Measurements from ENCODE around the gene DSN1.

The DSN1 gene

DNA sequence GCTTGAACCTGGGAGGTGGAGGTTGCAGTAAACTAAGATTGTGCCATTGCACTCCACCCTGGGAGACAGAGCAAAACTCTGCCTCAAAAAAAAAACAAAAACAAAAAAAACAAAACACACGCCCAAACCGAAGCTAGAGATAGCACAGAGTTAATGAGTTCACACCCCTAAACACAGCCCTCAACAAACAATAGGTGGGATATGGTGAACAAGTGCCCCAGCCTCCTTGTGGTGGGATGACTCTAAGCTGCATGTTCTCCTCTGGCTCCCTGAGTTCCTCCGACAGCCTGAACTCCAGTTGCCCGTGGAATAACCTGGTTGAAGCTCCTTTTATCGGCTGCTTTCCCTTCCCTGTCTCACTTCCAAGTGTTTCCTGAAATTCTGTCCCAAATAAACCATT is 22.1 kb upstream of the DSN1 start:
- no peak for DNase-seq (ENCODE audit: low spot score)

DNA sequence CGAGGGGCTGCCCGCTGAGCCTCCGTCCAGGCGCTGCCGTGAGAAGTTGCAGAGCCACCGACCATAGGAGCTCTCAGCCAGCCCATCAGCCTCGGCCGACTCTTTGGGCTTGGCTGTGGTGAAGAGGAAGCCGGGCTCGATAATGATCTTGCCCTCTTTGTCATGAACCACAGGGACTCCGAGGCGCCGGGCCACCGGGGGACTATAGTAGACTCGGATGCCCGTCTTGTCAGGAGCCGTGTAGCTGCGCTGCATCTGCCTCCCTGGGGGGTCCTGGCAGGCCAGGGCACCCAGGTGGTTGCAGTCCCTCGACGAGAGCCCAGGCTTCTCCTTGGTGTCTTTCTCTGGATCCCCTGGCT is 20.5 kb upstream of the DSN1 start:
- DNase-seq (ENCODE audit: low spot score): no peak

DNA sequence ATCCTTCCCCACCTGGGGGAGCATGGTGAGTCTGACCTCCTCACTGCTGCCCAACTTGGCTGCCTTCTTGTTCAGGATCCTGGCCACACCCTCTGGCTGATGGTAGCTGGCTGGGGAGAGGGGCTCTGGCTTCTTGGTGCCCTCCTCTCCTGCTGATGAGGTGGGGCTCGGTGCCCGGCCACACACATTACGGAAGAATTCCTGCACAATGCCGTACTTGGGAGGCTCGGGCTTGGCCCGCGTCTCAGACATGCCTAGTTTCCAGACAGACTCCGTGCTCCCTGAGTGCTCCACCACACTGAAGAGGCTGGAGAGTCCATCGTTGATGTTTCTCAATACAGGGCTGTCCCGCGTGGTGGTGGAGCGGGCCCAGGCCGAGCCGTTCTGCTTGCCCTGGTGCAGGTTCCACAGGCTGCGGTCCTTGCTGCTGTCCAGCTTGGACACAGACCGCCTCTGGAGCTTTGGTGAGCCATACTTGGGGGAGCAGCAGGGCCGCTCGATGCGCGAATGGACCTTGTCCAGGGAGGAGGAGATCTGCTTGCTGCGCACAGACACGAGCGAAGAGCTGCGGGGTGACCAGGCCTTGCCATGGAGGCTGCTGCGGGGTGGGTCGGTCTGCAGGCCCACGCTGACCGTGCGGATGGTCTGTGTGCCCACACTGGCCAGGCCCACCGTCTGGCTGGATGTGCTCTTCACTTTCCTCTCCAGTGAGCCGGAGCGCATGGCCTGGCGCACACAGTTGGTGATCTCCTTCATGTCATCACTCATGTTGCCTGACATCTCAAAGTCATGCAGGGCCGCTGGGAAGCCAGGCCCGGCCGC is 19.9 kb upstream of the DSN1 start:
- no peak for DNase-seq (ENCODE audit: low spot score)

DNA sequence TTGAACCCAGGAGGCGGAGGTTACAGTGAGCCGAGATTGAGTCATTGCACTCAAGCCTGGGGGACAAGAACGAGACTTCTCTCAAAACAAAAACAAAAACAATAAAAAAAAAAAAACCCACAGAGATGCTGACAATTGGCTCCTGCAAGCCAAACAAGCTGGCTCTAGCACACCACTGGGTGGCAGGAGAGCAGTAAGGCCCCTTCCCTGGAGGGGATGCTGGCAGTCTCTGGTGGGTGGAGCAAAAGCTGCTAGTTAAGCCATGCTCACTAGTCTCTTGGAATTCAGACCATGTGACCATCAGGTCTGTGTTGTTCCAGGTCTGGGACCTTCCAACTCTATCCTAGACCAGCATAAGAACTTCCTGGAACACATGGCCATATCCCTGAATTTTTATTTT is 18.9 kb upstream of the DSN1 start:
- DNase-seq (ENCODE audit: low spot score): no peak

DNA sequence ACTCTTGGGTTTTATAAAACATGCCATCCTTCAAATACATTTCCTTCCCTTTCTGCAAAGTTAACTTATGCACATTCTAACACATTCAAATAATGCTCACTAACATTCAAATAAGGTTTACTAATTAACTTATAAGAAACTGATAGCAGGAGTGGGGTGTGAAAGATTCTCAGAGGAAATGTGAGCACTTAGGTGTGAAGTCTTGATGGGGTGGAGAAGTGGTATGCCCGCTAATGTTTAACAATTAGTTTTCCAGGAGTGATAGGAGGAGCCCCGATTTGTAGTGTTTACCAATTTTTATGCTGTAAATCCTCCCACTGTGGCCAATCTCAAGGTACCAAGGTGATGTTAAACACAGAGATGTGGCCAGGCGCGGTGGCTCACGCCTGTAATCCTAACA is 18.3 kb upstream of the DSN1 start:
- DNase-seq (ENCODE audit: low spot score): no peak

DNA sequence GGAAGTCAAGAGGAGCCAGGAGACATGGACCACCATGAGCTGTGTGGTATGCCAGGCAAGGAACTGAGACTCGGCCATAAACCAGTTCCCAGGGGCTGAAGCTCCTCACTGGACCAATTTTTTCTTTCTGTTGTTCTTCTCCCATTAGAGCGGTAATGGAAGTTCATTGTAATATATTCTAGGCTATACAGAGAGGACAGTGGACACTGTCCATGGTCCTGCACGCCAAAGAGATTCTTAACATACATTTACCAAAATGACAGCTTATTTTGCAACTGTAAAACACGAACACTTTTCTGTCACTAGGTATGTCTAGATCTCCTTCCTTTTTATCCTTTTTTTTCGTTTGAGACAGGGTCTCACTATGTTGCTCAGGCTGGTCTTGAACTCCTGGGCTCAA is 13.1 kb upstream of the DSN1 start:
- DNase-seq (ENCODE audit: low spot score): no peak

DNA sequence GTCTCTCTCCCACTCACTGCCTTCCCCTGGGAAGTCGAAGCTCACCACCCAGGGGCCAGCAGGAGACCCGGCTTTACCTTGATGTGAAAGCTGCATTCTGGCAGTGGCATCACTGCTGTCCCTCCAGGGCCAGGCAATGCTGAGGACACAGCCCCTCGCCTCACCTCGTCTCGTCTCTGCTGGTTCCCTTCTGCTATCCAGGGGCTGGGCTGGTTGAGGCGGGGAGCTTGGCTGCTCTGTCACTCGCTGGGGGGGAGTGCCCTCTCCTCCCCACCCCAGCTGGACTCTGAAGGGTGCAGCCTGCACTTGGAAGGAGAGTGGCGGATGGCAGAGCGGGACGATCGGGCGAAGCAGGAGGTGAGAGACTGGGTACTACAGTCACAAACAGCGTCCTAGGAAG is 12.7 kb upstream of the DSN1 start:
- no peak for DNase-seq (ENCODE audit: low spot score)

DNA sequence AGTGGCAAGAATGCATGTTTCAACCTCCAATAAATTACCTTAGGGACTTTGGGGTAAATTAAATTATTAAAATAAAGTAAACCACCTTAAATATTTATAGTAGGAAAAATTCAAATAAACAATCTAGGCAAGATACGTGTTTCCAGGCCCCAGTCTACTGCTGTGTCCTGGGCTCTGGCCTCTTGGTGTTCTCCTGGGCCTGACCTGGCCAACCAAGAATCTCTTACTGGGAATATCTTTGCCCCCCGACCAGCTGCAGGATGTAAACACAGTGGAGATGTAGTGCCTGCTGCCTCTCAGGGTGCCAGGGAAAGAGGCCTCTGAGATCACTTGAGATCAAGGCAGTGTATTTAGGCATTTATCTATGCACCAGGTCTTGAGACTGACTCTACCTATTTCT is 11.7 kb upstream of the DSN1 start:
- no peak for DNase-seq (ENCODE audit: low spot score)

DNA sequence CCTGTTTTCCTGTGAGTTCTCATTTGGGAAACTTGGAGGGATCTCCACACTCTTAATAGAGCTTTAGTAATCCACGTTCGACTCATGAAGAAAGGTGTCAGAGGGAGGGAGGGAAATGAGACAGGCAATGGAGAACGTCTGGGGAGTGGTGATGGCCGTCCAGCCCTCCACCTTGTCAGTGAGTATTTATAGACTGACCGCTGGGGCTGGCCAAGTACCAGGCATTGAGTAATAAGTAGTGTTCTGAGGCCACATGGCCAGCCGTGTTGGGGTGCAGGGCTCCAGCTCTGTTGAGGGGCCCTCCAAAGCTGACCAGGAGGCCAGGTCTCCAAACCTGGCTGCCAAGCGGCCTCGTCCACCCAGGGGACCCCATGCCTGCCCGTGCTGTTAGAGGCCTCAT is 11.3 kb upstream of the DSN1 start:
- DNase-seq (ENCODE audit: low spot score): no peak

DNA sequence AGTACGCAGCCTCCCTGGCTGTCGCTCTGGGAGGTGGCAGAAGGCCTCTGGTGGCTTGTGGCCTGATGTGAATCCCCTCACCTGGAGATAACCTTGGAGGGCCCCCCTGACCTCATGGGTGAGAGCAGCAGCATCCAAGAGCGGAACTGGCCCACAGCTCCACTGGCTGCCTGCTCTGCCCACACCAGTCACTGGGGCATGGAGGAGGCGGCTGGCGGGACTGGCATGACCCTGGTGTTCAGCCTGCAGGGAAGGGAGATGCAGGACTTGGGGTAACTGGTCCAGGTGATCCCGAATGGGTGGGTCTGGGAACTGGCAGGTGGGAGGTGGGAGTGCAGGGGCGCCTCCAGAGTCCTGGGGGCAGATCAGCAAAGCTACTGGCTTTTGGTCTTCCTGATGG is 10.6 kb upstream of the DSN1 start:
- DNase-seq (ENCODE audit: low spot score): no peak

DNA sequence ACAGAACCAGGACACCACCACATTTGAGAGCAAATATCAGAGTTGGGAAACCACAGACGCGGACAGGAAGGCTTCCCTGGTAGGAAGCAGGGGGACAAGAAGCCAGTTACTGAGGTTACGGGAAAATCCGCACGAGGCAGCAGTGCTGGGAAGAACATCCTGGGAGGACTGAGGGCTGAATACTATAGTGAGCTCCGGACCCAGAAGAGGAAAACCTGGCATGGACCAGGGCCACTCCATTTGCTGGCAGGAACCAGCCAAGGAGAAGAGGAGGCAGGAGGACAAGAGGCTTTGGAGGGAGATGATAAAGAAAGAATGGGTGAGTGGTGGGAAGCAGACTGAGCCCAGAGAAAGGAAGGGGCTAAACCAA is 6.1 kb upstream of the DSN1 start:
- DNase-seq (ENCODE audit: low spot score): no peak

DNA sequence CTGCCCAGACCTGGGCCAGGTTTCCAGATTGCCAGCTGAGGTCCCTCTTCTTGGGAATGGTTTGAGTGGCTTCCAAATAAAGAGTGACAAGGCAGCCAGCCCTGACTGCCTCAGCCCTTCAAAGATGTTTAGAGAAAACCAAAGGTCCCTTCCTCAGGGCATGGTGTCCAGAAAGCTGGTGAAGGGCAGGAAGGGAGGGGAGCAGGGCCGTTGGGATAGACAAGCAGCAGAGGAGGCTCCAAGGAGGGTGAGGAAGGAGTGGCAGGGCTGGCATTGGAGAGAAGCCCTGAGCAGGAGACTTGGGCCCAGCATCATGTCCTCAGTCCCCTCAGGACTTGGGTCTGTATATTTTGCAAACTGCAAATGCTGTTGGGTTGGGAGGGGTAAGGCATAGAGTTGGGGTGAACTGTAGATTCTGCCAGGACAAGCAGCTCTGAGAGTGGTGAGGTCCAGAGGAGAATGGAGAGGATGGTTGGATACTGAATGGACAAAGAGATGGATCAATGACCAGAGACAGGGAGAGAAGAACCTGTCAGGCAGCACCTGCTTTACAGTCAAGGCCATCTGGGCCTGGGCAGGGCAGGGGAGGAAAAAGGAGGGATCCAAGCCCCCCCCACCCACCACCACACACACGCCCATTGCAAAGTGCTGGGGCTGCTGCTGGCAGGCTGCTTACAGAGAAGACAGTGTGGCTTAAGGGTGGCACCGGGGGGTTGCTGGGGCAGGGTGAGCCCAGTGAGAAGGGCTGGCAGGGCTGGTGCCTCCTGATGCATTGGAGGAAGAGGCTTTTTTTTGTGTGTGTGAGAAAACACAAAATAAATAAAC is 5.5 kb upstream of the DSN1 start:
- no peak for DNase-seq (ENCODE audit: low spot score)

DNA sequence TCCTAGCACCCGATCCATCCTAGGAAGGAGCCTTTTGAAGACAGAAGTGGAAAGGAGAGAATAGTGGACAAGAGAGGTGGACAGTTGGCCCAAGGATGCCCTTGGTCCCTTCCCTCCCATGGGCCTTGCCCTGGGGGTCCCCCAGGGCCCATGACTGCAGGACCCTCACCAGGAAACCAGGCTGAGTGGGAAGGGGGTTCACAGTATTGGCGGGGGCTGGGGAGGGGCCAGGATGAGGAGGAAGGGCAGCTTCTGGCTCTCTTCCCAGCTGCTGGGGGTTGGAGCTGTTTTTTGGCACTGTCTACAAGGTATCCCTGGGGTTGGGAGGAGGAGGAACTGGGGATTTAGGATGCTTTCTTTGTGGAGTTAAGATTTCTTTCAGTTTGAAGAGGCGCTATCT is 4.0 kb upstream of the DSN1 start:
- no peak for DNase-seq (ENCODE audit: low spot score)

DNA sequence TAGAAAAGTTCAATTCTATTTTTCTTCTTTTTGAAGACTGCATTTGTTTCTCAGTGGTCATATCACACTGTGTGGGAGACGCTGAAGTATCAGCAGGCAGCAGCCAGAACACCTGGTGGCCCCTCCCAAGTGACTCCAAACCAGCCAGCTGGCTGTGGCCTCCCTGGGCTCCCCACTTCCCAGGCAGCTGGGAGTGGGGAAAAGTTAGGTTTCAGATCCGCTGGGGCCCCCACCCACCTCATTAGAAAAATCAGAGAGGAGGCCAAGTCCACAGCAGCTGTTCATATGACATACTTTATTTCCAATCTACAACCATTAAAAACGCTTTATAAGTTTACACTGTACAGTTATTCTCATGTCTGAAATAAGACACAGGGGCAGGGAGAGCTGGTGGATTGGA is 3.6 kb upstream of the DSN1 start:
- DNase-seq (ENCODE audit: low spot score): no peak

DNA sequence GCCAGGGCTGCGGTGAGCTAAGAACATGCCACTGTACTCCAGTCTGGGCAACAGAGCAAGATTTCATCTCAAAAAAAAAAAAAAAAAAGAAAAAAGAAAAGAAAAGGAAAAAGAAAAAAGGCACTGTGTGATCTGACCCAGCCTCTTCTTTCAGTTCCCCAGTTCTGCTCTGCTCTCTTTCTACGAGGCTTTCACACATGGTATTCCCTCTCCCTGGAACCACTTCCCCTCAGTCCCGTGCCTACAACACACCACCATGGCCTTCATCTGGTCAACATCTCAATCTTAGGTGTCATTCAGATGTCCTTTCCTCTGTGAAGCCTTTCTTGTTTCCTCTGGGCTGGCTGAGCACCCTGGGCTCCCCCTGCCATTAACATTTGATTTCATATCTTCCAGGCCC is 2.3 kb upstream of the DSN1 start:
- DNase-seq (ENCODE audit: low spot score): no peak

DNA sequence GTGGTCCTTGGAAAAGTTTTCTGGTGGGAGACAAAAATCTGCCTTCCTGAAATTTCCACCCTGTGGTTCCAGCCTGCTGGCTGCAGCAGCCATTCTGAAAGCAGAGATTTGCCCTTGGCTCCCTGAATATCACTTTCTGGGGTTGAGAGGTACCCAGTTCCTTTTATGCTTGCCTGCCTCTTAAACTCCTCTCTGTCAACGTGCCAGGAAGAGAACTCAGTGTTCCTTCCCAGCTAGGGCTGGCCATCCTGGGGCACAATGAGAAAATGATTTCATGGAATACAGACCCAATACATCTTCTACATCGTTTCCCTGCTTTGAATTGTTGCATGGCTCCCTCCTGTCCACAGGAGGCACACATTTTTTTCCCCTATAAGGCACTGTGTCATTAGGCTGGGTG is 1.6 kb upstream of the DSN1 start:
- no peak for DNase-seq (ENCODE audit: low spot score)

DNA sequence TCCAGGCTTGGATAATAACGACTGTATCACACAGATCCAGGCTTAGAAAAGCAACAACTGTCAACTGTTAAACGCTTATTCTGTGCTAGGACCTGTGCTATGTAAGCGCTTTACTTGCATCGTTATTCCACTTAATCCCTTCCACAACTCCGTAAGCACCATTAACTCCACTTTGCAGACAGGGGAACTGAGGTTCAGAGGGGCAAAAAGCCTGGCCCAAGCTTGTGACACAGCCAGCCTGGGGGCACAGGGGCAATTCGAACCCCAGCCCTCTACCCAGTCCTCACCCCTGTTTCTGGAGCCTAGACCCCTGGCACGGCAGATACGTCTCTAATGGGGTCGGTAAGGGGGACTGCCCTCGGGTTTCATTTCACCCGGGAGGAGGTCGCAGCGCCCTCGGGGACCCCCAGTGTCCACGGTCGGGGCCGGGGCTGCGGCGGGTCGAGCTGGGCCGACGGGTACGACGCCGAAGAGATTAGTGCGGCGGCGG is 411 bp downstream of the DSN1 start:
- DNase-seq (ENCODE audit: low spot score): no peak

DNA sequence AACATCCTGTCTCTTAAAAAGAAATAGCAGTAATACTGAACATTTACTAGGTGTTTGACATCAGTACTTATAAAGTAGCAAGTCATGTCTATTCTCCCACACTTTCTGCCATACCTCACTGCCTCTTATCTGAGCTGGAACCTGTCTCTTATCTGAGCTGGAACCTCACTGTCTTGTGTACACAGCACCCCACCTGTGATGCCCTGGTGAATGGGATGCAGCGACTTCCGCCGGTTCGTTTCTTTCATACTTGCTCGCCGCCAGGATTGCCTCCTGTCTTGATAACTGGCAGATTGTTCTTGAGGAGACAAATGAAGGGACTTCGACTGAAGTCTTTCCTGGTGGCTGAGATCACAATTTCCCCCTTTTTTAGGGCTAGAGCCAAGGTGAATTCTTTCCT is 2.9 kb downstream of the DSN1 start:
- no peak for DNase-seq (ENCODE audit: low spot score)

DNA sequence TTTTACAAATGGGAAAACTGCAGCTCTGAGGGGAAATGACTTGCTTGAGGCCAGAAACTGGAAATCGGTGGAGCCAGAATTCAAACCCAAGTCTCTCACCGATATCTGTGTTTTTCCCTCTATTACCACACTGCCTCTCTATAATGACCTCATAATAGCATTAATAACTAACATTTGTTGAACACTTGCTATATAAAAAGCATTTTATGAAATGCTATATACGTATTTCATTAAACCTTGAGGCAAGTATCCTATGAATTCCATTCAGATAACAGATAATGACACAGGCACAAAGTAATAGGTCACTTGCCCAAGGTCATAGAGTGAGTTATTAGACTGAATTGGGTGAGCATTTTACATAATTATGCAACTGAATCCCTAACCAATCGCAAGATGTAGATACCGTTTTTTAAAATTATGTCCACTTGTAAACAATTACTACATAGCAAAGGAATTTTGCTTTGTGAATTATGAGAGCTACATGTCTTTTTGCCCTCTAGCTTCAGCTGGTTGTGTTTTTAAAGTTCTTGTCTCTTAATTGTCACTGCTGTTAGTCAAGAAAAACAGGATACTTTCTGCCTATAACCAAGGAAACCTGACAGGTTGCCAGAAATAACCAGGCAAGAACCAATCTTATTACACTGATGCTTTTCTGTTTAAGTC is 4.7 kb downstream of the DSN1 start:
- no peak for DNase-seq (ENCODE audit: low spot score)

DNA sequence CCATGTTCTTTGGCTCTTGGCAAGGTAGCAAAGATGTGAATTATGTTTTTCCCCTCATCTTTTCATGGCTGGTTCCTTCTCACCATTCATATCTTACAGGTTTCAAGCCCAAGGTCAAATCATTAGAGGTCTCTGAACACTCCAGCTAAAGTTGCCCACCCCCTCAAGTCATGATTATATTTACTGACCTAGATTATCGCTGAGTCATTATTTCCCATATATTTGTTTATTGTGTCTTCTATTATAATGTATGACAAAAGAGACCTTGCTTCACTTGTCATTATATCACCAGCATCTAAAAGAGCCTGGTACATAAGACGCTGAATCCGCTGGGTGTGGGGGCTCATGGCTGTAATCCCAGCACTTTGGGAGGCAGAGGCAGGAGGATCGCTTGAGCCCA is 12.4 kb downstream of the DSN1 start:
- no peak for DNase-seq (ENCODE audit: low spot score)

DNA sequence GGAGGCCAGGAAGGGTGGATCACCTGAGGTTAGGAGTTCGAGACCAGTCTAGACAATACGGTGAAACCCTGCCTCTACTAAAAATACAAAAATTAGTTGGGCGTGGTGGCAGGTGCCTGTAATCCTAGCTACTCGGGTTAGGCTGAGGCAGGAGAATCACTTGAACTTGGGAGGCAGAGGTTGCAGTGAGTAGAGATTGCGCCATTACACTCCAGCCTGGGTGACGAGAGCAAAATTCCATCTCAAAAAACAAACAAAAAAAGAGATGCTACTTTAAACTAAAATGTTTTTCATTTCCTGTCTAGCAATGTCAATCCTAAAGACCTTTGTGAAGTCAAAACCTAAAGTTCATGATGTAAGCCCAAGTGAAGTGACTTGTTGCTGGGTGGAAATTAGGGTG is 12.9 kb downstream of the DSN1 start:
- DNase-seq (ENCODE audit: low spot score): no peak

DNA sequence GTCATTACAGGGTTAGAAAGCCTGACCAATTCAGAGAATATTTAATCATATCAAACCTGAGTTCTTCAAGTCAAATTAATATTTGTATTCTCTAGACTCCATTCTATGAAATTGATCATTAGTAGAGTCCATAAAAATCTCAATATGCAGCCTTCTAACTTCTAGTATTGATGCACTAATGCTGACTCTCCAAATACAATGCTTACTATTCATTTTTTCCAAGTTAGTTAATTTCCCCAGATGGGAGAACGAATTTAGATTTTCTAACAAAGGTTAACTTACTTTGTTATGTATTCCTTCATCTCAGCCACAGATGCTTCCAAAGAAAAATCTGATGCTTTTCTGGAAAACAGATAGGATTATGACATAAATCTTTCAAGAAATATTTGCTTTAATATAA is 15.3 kb downstream of the DSN1 start:
- no peak for DNase-seq (ENCODE audit: low spot score)

DNA sequence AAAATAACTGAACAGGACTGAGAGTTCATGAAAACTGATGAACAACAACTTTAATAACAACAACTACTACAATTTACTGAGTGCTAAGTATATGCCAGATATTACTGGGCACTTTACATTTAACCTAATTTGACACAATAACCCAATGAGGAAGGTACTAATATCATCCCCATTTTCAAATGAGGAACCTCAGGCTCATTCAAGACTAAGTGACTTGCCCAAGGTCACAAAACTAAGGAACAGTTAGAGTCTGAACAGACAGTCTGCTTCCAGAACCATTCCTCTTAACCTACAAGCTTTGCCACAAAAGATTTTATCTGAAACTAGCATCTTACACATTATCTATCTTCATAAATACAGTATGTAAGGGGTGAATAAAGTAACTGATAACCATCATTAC is 17.1 kb downstream of the DSN1 start:
- no peak for DNase-seq (ENCODE audit: low spot score)

Measured in CD4-positive, alpha-beta T cell treated with Interleukin-15 for 4 hours (primary cell).